Measurements from ENCODE around the gene BMP7.
"Not testable (repeated sequence)": the region's sequence is repeated elsewhere in the genome, so short reads cannot be mapped to it uniquely, and the experiment has no call there.

The BMP7 gene

DNA sequence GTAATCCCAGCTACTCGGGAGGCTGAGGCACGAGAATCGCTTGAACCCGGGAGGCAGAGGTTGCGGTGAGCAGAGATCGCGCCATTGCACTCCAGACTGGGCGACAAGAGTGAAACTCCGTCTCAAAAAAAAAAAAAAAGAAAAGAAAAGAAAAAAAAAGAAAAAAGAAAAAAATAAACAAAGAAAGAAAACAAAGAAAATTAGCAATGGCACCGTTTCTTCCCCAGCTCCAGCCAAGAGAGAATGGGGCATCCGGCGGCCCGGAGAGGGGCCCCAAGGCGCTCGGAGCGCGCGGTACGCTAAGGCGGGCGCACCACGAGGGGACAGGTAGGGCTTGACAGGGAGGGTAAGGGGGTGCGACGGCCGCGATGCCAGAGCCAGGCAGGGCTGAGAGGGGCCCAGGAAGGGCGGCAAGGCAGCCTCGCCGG, 1.5 kb downstream of the BMP7 start:
- DNase-seq = not testable (repeated sequence)

DNA sequence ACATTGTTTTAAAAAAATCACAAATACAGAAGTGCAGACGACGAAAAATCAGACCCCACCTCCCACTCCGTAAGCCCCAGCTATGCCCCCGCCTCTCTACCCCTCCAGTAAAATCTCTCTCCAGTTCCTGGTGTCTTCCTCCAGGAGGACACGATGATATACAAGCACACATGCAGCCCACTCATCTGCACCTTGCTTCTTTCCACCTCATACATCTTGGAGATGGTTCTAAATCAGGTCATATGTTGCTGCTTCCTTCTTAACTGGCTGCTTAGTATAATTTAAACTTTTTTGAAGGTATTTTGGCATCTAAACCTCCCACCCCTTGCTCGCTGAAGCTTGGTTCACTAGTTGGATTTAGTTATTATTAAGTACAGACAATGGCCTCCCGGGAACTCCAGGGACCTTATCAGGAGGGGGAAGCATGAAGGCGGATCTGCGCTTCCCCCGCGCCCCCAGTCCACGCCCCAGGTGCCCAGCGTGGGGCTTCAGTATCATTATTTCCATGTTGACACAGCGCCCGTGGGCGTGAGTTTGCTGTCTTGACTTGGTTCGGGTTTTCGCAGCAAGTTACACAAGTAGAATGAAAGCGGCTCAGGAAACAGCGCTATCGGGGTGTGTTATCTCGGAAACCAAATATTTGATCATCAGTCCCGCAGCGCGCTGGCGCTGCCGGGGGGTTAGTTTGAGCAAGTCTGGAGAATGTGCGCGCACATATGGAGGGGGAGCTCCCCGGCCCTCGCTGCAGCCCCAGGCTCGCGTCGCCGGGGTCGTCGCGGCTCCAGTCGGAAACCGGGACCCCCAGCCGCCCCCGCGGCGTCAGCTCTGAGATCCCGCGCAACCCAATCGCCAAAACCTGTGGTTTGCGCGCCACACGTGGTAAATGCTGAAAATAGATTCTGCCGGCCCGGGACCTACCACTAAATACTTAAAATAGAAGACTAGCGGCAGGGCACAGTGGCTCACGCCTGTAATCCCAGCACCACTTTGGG, 2.3 kb downstream of the BMP7 start:
- DNase-seq = no peak

DNA sequence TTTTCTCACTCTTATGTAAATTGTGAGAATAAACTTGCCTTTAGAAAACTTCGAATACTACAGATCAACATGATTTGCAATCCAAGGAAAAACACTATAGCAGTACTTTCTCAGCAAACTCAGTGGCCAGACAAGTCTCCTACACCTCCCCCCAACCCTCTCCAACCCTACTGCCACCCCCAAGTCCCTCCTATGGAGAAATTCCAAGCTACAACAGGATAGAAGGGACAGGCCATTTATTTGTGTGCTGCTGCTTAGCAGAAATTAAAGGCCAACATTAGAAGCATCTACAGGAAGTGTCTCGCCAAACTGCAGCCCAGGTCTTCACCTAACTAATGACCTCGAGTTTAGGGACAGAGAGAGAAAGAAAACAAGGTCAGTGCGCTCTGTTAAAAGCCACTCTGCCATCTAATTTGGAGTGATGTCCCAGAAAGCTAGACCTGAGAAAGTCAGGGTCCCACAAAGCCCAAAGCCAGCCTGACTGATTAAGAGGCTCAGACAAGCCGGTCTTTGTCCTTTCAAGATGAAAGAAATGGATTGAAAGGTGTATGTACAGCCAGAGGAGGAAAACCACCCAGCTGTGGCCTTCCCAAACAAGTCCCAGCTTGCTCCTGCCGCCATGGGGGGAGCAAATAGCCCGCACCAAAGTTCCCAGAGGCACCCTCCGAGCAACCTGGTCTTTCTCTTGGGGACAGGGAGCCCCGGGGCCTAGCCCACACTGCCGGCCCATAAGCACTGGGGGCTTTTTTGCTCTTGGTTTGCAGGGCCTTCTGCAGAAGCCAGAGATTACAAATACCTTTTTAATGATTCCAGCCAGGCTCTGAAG, 3.4 kb downstream of the BMP7 start:
- DNase-seq = no peak

DNA sequence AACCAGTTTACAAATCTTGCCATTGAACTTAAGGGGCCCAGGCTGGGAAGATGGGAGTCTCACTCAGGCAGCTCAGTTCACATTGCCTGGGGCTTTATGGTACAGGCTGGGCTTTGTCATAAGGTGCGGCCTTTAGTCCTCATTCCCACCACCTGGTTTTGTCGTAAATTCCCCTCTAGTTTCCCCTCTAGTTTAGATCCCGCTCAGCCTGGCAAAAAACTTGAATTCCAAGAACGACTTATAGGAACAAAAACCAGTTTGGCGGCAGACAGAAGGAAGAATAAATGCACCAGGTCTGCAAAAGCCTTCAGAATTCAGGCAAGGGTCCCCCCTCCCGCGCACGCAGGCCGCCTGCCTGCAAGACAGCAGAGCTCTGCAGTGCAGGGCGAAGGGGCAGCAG, 4.1 kb downstream of the BMP7 start:
- DNase-seq = no peak

DNA sequence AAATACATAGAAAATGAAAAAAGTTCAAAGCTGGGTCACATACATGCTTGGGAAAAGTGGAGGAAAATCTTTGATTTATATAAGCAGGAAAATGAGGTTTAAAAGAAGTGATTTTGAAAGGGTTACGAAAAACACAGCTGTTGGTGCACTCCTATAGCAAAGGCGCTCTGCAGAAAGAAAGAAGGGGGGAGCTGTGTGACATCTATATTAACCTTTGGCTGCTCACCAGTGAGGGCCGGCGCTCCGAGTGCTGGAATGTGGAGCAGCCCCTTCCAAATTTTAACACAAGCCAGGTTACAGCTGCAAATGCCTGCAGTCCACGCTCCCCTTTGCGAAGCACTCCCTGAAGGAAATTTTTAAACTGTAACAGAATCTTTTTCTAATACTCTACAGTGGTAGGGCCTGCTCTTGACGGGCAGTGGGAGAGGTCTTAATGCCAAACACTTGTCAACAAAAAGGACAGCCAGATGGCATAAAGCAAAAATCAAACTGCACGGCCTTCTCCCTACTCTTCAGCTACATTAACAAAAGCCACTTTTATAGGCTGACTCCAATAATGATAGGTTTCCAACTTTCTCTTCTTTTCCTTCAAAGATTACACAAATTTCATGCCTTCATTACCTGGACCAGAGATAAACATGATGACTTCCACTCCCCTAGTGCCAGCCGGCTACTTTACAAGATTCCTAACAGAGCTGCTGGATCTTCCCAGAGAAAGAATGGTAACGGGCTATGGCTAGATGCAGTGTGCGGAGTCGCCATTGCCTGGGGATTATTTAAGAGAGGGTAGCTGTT, 4.8 kb downstream of the BMP7 start:
- no peak for DNase-seq

DNA sequence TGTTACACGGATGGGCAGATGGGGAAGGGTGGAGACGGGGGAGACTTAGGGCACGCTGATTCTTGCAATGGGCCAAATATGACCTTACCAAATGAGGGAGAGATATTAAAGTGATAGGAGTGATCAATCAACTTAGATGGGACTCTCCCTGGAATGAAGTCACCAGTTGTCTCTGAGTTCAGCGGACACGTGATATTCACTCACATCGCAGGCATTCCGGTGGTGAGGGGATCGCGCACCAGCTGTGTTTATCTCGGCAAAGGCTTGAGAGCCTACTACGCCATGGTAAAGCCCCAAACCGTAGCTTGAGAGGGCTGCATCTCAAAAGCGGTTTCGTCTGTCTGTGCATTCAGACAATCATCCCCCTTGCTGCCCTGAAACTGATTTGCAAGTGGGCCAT, 5.5 kb downstream of the BMP7 start:
- no peak for DNase-seq

DNA sequence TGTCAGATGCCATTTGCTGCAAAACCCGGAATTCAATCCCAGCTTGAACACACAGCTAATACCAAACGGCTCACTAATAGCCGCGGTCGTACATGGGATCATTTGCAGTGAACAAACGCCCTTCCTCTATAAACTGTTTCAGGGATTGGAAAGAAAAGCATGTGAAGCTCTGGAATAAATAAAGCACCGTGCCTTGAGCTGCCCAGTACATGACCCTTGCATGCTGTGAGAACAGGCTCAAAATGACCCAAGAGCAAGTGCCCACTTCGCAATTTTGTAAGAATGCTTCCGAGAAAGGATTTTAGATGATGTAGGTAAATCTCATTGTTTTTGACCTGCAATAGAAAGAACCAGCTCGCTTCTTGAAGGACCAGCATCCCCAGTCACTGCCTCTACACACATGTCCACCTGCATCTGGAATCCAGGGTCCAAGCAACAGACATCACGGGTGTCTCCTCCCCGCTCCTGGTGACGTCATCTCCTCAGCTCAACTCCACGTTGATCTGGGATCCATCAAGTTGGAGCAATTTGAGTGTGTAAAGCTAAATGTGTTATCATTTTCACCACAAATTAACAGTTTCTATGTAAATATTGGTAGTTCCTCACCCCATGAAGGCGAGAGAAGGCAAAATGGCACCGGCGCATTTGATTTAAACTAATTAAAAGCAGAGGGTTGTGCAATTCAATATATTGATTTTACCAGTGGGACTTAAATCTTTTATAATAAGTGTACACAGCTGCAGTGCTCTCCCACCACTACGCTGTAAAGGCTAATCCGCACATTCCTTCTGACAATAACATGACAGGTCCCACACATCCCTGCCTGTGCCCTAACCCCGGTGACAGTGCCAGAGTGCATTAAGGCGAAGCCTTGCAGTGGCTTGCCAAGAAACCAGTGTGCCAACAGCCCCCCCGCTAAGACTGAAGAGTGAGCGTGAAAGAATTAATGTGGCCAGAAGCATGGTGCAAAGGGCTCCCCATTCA, 6.2 kb downstream of the BMP7 start:
- no peak for DNase-seq

DNA sequence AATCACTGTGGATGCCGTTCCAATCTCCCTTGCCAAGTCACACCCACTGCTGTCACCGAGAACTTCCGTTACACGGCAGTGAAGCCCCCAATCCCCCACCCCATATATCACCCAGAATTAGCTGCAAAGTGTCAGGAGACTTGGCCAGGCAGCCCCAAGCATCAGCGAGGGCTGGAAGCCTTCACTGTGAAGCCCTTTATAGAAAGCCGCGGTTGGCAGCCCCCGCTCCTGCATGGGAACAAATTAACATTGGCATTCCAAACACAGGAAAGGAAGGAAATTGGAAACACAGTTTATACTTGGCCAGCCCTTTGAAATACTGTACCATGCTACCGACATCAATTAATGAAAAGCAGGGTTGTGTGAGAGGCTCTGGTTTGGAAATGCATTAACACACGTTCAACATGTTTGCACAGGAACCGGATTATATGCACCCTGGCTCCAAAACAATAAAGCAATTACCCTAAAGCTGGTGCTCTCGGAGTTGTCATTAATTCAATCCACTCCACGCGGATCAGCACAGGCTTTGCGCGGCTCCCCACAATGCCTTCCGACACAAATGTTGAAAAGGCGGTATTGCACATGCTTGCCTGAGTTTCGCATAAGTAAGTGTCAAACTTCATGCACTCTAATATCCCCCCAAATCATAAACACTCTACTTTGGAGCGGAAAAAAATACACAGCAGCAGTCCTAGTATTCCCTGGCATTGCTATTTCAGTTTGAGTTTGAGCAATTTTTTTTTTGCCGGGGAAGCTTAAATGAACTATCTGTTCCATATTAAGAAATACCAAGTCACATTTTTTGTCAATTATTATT, 7.1 kb downstream of the BMP7 start:
- no peak for DNase-seq

DNA sequence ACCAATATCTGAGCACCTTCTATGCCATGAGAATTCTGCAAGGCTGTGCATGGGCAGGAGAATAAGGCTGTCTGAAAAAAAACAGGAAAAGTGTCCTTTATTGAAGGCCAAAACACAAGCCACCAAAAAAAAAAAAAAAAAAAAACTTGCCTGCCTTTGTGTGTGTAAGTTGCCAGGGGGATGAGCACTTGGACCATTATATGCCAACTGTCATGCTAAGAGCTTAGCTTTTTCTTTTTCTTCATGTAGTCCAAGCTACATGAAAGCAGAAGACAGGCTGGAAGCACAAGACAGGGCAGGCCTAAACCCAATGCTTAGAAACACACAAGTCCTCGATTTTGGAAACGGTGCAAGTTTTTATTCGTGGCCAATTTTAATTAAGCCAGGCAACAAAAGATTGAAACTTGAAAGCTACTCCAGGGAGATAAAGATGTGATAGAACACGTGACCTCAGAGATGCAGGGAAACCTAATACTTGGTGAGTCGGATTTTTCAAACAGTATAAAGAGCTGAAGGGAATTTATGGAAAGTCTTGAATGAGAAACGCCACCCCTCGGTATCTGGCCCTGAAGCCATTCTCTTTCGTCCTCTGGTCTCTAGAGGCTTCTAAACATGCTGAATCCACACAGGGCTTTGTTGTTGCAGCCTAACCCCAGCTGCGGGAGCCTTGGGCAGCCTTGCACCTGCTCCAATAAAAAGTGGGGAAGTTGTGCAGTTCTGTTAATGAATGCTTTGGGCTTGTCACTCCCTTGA, 8.6 kb downstream of the BMP7 start:
- no peak for DNase-seq

DNA sequence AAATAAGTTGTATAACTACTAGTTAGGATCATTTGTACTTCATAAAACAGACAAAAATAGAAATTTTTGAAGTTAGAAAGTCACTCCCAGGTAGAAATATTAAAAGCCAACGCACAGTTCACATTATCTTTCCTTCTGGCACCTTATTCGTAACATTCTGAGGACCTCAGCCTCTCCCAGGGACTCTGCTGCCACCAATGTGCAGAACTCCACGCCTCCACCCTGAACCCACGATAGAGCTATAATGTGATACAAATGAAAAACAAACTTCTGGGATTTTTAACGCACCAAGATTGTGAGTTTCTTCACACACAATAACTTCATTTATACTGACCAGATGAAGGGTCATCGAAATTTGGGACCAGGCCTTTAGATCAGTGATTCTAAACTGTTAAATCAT, 9.5 kb downstream of the BMP7 start:
- no peak for DNase-seq

DNA sequence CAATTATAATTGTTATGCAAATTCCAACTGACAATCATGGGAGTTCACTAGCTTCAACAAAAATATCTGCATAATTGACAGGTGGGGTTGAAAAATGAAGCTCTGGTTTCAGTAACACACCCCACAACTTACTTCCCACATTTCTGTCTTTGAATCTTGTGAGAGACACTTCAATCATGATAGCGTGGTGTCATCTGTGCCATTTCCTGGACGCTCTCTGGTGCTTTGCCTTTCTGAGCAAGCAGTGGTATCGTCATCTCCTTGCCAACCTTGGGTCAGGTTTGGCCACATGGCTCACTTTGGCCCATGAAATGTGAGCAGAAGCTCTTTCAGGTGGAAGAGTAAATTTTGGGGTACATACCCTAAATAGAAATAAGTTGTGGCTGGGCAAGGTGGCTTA, 10.2 kb downstream of the BMP7 start:
- no peak for DNase-seq

DNA sequence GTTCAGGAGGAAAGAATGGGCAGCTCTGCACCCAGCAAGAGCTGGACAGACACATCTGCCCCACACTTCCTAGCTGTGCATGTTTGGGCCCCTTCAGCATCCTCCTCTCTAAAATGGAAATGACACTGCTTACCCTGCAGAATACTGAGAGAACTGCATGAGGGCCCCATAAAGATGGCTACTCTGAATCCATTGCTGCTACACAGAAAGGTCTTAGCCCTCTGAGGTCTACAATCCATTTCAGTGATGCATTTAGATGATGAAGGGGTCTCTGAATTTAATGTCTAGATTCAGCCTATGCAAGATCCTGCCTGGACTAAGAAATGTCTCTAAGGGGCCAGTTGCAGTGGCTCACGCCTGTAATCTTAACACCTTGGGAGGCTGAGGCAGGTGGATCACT, 11.3 kb downstream of the BMP7 start:
- no peak for DNase-seq

DNA sequence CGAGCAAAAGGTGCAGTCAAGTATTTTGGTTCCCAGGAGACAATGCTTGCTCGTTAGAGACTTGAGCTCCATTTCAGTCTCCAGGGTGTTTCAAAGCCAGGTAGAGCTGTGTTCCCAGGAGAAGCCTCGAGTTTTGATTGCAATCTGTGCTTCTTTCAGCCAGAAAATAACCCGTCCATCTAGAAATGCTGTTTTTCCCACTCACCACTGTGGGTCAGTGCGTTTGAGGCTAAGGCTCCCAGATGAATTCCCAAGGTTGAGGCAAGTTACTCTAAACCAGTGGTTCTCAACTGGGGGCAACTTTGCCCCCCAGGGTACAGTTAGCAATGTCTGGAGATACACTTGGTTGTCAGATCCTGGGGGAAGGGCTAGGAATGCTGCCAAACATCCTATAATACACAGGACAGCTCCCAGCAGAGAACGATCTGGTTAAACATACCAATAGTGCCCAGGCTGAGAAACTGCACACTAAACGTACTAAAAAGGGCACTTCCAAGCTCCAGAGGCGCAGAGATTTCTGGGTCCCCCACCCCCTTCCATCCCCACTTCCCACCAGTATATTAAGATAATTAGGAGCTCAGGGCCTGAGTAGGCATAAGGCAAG, 13.8 kb downstream of the BMP7 start:
- no peak for DNase-seq

DNA sequence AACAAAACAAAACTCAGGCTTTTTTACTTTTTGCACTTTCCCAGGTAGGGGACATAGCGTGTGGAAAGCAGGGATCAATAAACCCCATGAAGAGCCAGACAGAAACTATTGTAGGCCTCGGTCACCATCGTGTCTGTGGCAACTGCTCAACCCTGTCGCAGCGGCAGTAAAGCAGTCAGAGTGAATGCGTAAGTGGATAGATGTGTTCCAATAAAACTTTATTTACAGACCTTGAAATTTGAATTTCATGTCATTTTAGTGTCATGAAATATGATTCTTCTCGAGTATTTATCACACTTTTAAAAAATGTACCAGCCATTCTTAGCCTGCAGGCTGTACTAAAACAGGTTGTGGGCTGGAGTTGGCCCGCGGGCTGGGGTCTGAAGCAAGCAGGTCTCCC, 14.5 kb downstream of the BMP7 start:
- no peak for DNase-seq

DNA sequence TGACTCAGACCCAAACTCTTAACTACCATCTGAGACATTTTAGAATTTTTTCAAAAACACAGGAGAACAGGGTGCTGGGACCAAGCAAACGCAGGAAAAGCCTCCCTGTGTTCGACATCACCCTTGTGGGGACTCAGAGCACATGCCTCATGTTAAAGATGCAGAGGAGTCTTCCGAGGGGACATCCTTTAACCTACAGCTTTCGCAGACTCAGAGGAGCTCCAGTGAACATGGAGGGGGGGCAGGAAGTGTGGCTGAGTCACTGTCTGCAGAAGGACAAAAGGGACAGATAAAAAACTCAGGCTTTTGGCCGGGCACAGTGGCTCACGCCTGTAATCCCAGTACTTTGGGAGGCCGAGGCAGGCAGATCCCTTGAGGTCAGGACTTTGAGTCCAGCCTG, 15.1 kb downstream of the BMP7 start:
- no peak for DNase-seq

DNA sequence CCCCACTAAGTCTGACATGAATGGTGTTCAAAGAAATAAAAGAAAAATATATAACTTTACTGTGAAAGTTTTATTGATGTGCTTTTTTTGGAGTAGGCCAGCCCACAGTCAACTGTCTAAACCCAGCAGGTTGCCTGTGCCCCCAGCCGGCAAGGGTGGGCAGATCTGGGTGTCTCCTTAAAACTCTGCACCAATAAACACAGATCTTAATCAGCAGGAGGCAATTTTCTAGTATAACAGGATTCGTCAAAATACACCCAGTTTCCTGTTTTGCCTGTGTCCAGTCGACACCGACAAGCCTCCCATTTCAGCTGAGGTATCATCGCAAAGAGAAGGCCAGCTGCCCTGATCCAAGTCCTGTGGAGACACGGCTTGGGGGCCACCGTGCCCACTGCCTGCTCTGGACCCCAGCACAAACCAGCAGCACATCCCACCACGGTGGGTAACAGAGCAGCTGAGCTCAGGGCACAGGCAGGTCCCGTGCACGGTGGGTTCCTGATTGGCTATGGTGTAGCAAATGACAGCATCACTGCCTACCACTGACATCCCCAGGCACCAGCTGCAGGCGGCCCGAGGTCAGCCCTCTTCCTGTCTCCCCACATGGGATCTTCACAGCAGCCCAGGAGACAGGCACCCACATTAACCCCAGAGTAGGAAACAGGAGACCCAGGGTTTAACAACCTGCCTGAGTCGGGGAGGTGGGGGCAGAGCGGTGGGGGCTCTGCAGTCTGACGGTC, 15.7 kb downstream of the BMP7 start:
- no peak for DNase-seq

DNA sequence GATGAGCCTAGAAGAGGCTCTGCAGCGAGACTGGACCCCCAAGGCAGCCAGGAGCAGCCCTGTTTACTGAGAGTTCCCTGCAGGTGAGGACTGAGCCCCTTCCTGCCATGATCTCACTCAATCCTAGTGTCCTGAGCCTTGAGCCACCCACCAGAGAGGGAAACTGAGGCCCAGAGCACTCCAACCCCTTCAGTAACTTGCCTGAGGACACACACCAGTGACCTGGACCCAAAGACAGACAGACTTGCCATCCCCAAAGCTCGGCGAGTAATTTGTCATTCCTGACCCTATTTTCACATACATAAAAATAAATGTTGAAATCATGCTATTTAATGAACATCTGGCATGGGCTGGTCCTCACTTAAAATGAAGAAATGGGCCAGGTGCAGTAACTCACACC, 16.7 kb downstream of the BMP7 start:
- DNase-seq = no peak

DNA sequence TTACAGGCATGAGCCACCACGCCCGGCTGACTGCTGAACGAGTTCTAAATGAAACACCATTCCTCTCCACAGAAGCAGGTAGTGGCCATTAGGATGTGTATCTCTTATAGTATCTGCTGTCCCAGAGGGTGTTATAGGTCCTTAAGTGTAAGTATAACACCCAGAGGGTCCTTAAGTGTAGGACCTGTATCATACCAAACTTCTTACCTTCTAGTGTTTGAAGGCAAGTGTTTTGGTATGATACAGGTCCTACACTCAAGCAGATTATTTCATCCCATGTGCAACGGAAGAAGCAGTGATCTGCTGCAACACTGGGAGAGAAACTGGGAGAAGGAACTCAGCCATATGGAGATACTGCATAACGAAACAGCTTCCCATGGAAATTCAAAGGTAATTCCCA, 17.4 kb downstream of the BMP7 start:
- no peak for DNase-seq

Data from NCI-H446 (cell line).